Testis (tissue), 2 donors: ENCODE measurements around the gene DACT3.

Source experiments
- POLR2A ChIP-seq: fragments of 450-650 bp; IDR thresholded peaks from one replicate; pipeline ENCODE4 v1.6.1; 2017; ENCODE audit warnings: antibody characterized with exemption, mild to moderate bottlenecking, moderate library complexity
- TF ChIP-seq, protein P1 (sequence below), 3 experiments: fragments of 450-650 bp in 2 of 3; fragments of 200-600 bp in 1 of 3; sonication (generic) in 1 of 3; IDR thresholded peaks; one replicate each; pipeline ENCODE4 v1.5.1; 2016 to 2019; ENCODE audit warnings: antibody characterized with exemption in 3 of 3, mild to moderate bottlenecking in 2 of 3, moderate library complexity in 1 of 3

DNA sequence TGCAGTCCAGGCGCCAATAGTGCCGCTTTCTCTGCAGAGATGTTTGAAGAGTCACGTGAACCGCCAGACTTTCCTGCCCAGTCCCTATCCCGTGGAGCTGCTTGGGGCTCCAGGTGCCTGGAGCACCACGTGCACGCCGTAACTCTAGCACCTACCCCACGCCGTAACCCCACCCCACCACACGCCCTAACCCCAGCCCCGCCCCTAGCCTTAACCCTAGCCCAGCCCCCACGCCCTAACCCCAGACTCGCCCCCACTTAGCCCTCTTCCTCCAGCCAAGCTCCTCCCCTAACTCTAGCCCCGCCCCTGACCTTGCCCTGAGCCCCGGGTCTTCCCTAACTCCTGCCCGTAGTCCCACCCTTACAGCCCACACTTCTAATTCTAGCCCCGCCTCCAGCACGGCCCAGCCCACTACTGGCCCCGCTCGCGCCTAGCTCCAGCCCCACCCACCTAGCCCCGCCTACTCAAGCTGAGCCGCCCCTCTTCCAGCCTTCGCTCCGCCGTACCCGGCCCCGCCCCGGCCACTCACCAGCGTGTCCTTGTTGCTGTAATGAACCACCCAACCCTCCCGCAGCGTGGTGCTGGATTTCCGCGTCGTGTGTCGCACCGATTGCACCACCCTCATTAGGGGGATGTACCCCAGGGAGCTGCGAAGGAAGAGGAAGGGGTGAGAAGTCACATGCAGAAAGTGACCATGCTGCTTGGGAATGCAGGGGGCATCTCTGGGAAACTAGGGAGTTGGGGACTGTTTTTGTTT lies 36.4 kb upstream of the DACT3 start:
- TF ChIP-seq, protein P1, sequence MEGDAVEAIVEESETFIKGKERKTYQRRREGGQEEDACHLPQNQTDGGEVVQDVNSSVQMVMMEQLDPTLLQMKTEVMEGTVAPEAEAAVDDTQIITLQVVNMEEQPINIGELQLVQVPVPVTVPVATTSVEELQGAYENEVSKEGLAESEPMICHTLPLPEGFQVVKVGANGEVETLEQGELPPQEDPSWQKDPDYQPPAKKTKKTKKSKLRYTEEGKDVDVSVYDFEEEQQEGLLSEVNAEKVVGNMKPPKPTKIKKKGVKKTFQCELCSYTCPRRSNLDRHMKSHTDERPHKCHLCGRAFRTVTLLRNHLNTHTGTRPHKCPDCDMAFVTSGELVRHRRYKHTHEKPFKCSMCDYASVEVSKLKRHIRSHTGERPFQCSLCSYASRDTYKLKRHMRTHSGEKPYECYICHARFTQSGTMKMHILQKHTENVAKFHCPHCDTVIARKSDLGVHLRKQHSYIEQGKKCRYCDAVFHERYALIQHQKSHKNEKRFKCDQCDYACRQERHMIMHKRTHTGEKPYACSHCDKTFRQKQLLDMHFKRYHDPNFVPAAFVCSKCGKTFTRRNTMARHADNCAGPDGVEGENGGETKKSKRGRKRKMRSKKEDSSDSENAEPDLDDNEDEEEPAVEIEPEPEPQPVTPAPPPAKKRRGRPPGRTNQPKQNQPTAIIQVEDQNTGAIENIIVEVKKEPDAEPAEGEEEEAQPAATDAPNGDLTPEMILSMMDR (IDR thresholded peaks at IDR 0.05) = no peak
- no peak for TF ChIP-seq POLR2A
